ENCODE results near the gene LRRC49. TPM values are rescaled to one million over a fixed set of nuclear protein-coding genes. Genes with fewer than 3 reads are reported as not detected.

The LRRC49 gene
- total RNA-seq, 1 experiment from 2014 or later: 9.2 TPM

DNA sequence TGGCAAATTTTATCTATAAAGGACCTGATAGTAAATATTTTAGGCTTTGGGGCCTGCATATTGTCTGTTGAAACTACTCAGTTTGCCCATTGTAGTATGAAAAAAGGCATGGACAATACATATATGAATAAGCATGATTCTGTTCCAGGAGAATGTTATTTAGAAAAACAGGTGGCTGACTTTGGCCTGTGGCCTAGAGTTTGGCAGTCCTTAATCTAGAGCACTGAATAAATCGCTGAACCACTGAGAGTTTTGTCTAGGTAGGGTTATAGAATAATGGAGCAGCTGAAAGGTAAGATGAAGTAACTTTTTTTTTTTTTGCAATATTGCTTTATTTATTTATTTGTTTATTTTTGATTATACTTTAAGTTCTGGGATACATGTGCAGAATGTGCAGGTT lies 75.0 kb downstream of the LRRC49 start:
- intact Hi-C loops (cut with micrococcal nuclease; ENCODE audit: unreplicated experiment): no loop called here
- Histone ChIP-seq H3K4me3 (ENCODE audit: low read depth, low read length, poor library complexity, severe bottlenecking) (no peak overlapping the region), H3K27me3 (replicated peaks; ENCODE audit: insufficient read depth, low read depth, low read length, poor library complexity) (no peaks in the 10 kb centered on the region), H3K4me1 (ENCODE audit: insufficient read depth, low read length, poor library complexity, severe bottlenecking) (no peaks in the 10 kb centered on the region), H3K9me3 (ENCODE audit: low read depth, low read length, poor library complexity, severe bottlenecking) (no peaks in the 10 kb centered on the region), H3K27ac (ENCODE audit: low read depth, low read length, poor library complexity, severe bottlenecking) (no peak overlapping the region), H3K36me3 (ENCODE audit: insufficient read depth, low read length, poor library complexity, severe bottlenecking) (no peaks in the 10 kb centered on the region)
- ChIA-PET CTCF (no interaction called here), POLR2A (ENCODE audit: low non-redundant PET) (no interaction called here)
- TF ChIP-seq, protein P1, sequence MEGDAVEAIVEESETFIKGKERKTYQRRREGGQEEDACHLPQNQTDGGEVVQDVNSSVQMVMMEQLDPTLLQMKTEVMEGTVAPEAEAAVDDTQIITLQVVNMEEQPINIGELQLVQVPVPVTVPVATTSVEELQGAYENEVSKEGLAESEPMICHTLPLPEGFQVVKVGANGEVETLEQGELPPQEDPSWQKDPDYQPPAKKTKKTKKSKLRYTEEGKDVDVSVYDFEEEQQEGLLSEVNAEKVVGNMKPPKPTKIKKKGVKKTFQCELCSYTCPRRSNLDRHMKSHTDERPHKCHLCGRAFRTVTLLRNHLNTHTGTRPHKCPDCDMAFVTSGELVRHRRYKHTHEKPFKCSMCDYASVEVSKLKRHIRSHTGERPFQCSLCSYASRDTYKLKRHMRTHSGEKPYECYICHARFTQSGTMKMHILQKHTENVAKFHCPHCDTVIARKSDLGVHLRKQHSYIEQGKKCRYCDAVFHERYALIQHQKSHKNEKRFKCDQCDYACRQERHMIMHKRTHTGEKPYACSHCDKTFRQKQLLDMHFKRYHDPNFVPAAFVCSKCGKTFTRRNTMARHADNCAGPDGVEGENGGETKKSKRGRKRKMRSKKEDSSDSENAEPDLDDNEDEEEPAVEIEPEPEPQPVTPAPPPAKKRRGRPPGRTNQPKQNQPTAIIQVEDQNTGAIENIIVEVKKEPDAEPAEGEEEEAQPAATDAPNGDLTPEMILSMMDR (conservative IDR thresholded peaks at IDR 0.05; ENCODE audit: low read depth, low read length): no peak
- TF ChIP-seq EZH2 (IDR thresholded peaks at IDR 0.05; ENCODE audit: borderline replicate concordance, low read depth, low read length, poor library complexity, severe bottlenecking): no peak
- DNase-seq (ENCODE audit: low spot score): no peak
- BruUV-seq (replicated peaks): no TSS peak

GRCh38 chr15:70974004-70974832 lies 81.6 kb downstream of the LRRC49 start:
- CTCF ChIA-PET: interaction anchor here (0.6 kb wide), 1 partner anchor 87 kb away, joined by 3 read pairs; no protein-coding TSS in a partner anchor
- Histone ChIP-seq H3K27ac (ENCODE audit: low read depth, low read length, poor library complexity, severe bottlenecking) (no peak overlapping the region), H3K4me3 (ENCODE audit: low read depth, low read length, poor library complexity, severe bottlenecking) (no peak overlapping the region), H3K36me3 (ENCODE audit: insufficient read depth, low read length, poor library complexity, severe bottlenecking) (no peaks in the 10 kb centered on the region), H3K4me1 (ENCODE audit: insufficient read depth, low read length, poor library complexity, severe bottlenecking) (no peaks in the 10 kb centered on the region), H3K27me3 (replicated peaks; ENCODE audit: insufficient read depth, low read depth, low read length, poor library complexity) (no peaks in the 10 kb centered on the region), H3K9me3 (ENCODE audit: low read depth, low read length, poor library complexity, severe bottlenecking) (no peaks in the 10 kb centered on the region)
- no peak for TF ChIP-seq EZH2 (IDR thresholded peaks at IDR 0.05; ENCODE audit: borderline replicate concordance, low read depth, low read length, poor library complexity, severe bottlenecking)
- TF ChIP-seq, protein P1 (conservative IDR thresholded peaks at IDR 0.05; ENCODE audit: low read depth, low read length): peak; percentile 48; the same call in 1 of the 2 replicates
- BruUV-seq (replicated peaks): no TSS peak
- peak; percentile 48 for DNase-seq (ENCODE audit: low spot score)
- intact Hi-C loops (cut with micrococcal nuclease; ENCODE audit: unreplicated experiment): loop anchor here (5.0 to 10.0 kb wide), 2 partner anchors 131 to 468 kb away; no protein-coding TSS in a partner anchor
- POLR2A ChIA-PET (ENCODE audit: low non-redundant PET): no interaction called here

DNA sequence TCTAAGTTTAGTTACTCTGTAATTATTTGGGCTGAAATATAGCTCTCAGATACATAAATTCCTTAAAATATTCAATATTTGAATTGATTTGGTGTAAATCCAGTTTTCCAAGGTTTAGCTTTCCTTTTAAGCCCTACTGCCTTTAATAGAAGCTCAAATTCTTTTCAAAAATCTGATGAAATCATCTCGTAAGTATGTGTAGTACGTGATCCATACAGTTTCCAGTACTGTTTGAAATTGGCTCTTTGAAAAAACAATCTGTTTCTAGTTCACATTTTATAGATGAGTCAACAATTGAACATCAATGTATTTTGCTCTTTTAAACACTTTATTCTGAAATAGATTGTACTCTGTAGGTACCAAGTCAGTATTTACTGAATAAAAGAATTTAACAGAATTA lies 84.2 kb downstream of the LRRC49 start:
- no peak overlapping the region for H3K4me3 ChIP-seq (ENCODE audit: low read depth, low read length, poor library complexity, severe bottlenecking)
- H3K27ac ChIP-seq (ENCODE audit: low read depth, low read length, poor library complexity, severe bottlenecking): no peak overlapping the region
- BruUV-seq (replicated peaks): no TSS peak
- no peaks in the 10 kb centered on the region for H3K27me3 ChIP-seq (replicated peaks; ENCODE audit: insufficient read depth, low read depth, low read length, poor library complexity)
- H3K4me1 ChIP-seq (ENCODE audit: insufficient read depth, low read length, poor library complexity, severe bottlenecking): no peaks in the 10 kb centered on the region
- no peak for DNase-seq (ENCODE audit: low spot score)
- CTCF ChIA-PET: no interaction called here
- no peaks in the 10 kb centered on the region for H3K36me3 ChIP-seq (ENCODE audit: insufficient read depth, low read length, poor library complexity, severe bottlenecking)
- TF ChIP-seq EZH2 (IDR thresholded peaks at IDR 0.05; ENCODE audit: borderline replicate concordance, low read depth, low read length, poor library complexity, severe bottlenecking): no peak
- TF ChIP-seq, protein P1 (conservative IDR thresholded peaks at IDR 0.05; ENCODE audit: low read depth, low read length): no peak
- POLR2A ChIA-PET (ENCODE audit: low non-redundant PET): no interaction called here
- no peaks in the 10 kb centered on the region for H3K9me3 ChIP-seq (ENCODE audit: low read depth, low read length, poor library complexity, severe bottlenecking)
- intact Hi-C loops (cut with micrococcal nuclease; ENCODE audit: unreplicated experiment): loop anchor here (10.0 kb wide), 1 partner anchor 128 kb away; no protein-coding TSS in a partner anchor
